Epidermal melanocyte (primary cell): ENCODE measurements around the gene PLD5.
"Not testable (repeated sequence)": the region's sequence is repeated elsewhere in the genome, so short reads cannot be mapped to it uniquely, and the experiment has no call there.

Source experiments
- DNase-seq: peaks from one replicate; pipeline ENCODE4 v3.0.0; 2011; ENCODE audit warnings: low spot score; ENCODE audit not compliant: insufficient read length

The PLD5 gene

GRCh38 chr1:242427519-242427918, 97.0 kb downstream of the PLD5 start:
- DNase-seq: no peak

GRCh38 chr1:242426271-242426905, 98.1 kb downstream of the PLD5 start:
- no peak for DNase-seq

- no peak for DNase-seq
Measured at GRCh38 chr1:242425232-242425631, 99.3 kb downstream of the PLD5 start.

GRCh38 chr1:242416657-242417056, 107.8 kb downstream of the PLD5 start:
- DNase-seq: no peak

GRCh38 chr1:242412921-242413320, 111.6 kb downstream of the PLD5 start:
- DNase-seq: no peak

- no peak for DNase-seq
Measured at GRCh38 chr1:242411901-242412300, 112.6 kb downstream of the PLD5 start.

GRCh38 chr1:242405947-242406346, 118.5 kb downstream of the PLD5 start:
- no peak for DNase-seq

GRCh38 chr1:242404296-242404695, 120.2 kb downstream of the PLD5 start:
- no peak for DNase-seq

- DNase-seq: no peak
Measured at GRCh38 chr1:242402956-242403355, 121.5 kb downstream of the PLD5 start.

GRCh38 chr1:242401937-242402336, 122.6 kb downstream of the PLD5 start:
- DNase-seq: no peak

GRCh38 chr1:242398351-242398750, 126.1 kb downstream of the PLD5 start:
- DNase-seq: no peak

GRCh38 chr1:242391896-242392295, 132.6 kb downstream of the PLD5 start:
- no peak for DNase-seq

- DNase-seq: not testable (repeated sequence)
Measured at GRCh38 chr1:242376121-242376520, 148.4 kb downstream of the PLD5 start.

GRCh38 chr1:242350446-242350845, 174.1 kb downstream of the PLD5 start:
- not testable (repeated sequence) for DNase-seq

GRCh38 chr1:242349636-242350035, 174.9 kb downstream of the PLD5 start:
- DNase-seq: no peak

- DNase-seq: not testable (repeated sequence)
Measured at GRCh38 chr1:242330865-242331264, 193.6 kb downstream of the PLD5 start.

- not testable (repeated sequence) for DNase-seq
Measured at GRCh38 chr1:242327381-242327780, 197.1 kb downstream of the PLD5 start.

GRCh38 chr1:242321981-242322380, 202.5 kb downstream of the PLD5 start:
- DNase-seq: not testable (repeated sequence)

- no peak for DNase-seq
Measured at GRCh38 chr1:242318140-242318539, 206.4 kb downstream of the PLD5 start.

- not testable (repeated sequence) for DNase-seq
Measured at GRCh38 chr1:242314865-242315264, 209.6 kb downstream of the PLD5 start.

- not testable (repeated sequence) for DNase-seq
Measured at GRCh38 chr1:242314085-242314649, 210.3 kb downstream of the PLD5 start.

- DNase-seq: not testable (repeated sequence)
Measured at GRCh38 chr1:242308681-242309080, 215.8 kb downstream of the PLD5 start.

- not testable (repeated sequence) for DNase-seq
Measured at GRCh38 chr1:242293781-242294180, 230.7 kb downstream of the PLD5 start.
